Loucy (cell line): ENCODE measurements around the gene RPTOR.

Experiments
- H2AFZ ChIP-seq: fragments of 200-600 bp; sonication (generic); 2 replicates; pipeline ENCODE4 v1.6.0; 2016; ENCODE audit warnings: antibody characterized with exemption, mild to moderate bottlenecking, low read length, moderate library complexity
- H3F3A ChIP-seq: fragments of 200-600 bp; 2 replicates; pipeline ENCODE4 v1.6.0; 2016; ENCODE audit warnings: antibody characterized with exemption, low read depth, mild to moderate bottlenecking
- H3K27me3 ChIP-seq: fragments of 200-600 bp; sonication (generic); 2 replicates; pipeline ENCODE4 v1.6.1; 2014; ENCODE audit warnings: low read length, mild to moderate bottlenecking; ENCODE audit not compliant: insufficient read depth, poor library complexity, severe bottlenecking
- H3K36me3 ChIP-seq: fragments of 200-600 bp; sonication (generic); 2 replicates; pipeline ENCODE4 v1.6.1; 2016; ENCODE audit warnings: low read length; ENCODE audit not compliant: insufficient read depth
- H3K4me1 ChIP-seq: fragments of 200-600 bp; sonication (generic); 2 replicates; pipeline ENCODE4 v1.5.1; 2014; ENCODE audit warnings: low read length, mild to moderate bottlenecking; ENCODE audit not compliant: insufficient read depth, poor library complexity, severe bottlenecking
- H3K4me2 ChIP-seq: fragments of 200-600 bp; sonication (generic); 2 replicates; pipeline ENCODE4 v1.6.0; 2014; ENCODE audit warnings: antibody characterized with exemption, low read length, low read depth, mild to moderate bottlenecking; ENCODE audit not compliant: poor library complexity, severe bottlenecking
- H3K4me3 ChIP-seq: fragments of 200-600 bp; sonication (generic); 2 replicates; pipeline ENCODE4 v1.5.1; 2014; ENCODE audit warnings: low read length, mild to moderate bottlenecking, mixed read lengths; ENCODE audit not compliant: poor library complexity, severe bottlenecking
- H3K79me2 ChIP-seq: fragments of 200-600 bp; sonication (generic); 2 replicates; pipeline ENCODE4 v1.6.1; 2014; ENCODE audit warnings: low read length; ENCODE audit not compliant: insufficient read depth
- H3K9ac ChIP-seq: fragments of 200-600 bp; sonication (generic); 2 replicates; pipeline ENCODE4 v1.6.0; 2014; ENCODE audit warnings: mild to moderate bottlenecking, low read depth, low read length, moderate library complexity; ENCODE audit not compliant: poor library complexity, severe bottlenecking
- H3K9me2 ChIP-seq: fragments of 200-600 bp; sonication (generic); replicated peaks from 2 replicates; pipeline ENCODE4 v1.6.1; 2016; ENCODE audit warnings: low read depth, low read length, mixed read lengths
- H3K9me3 ChIP-seq: fragments of 200-600 bp; sonication (generic); 2 replicates; pipeline ENCODE4 v1.6.1; 2014; ENCODE audit warnings: mild to moderate bottlenecking, antibody characterized with exemption, low read length, low read depth; ENCODE audit not compliant: insufficient read depth
- H4K20me1 ChIP-seq: fragments of 200-600 bp; sonication (generic); 2 replicates; pipeline ENCODE4 v1.6.0; 2014; ENCODE audit warnings: antibody characterized with exemption, low read length, mild to moderate bottlenecking; ENCODE audit not compliant: insufficient read depth, poor library complexity, severe bottlenecking
- CTCF ChIP-seq: fragments of 200-600 bp; sonication (generic); conservative IDR thresholded peaks from 2 replicates; pipeline ENCODE4 v1.5.1; 2014; ENCODE audit warnings: mild to moderate bottlenecking, antibody characterized with exemption, low read length
- EZH2phosphoT487 ChIP-seq: fragments of 200-600 bp; IDR thresholded peaks from 2 replicates; pipeline ENCODE4 v1.6.1; 2018; ENCODE audit warnings: antibody characterized with exemption, mild to moderate bottlenecking, moderate library complexity, borderline replicate concordance

RPTOR gene

DNA sequence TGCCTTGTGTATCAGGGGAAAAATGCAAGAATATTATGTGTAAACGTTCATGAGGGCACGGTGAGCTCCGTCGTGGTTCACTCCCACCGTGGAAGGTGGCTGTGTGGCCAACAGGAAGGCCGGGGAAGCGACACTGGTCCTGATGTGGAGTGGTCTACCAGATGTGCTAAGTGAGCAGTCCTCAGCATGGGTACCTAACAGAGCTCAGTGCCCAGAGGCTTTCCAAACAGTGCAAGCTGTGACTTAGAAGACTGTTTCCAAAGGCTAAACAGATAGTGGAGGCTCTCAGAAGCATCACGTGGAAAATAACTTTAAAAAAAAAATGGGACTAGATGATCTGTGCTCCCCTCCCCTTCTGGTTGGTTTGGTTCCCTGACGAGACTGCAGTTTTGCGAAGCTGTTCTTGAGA lies 247.7 kb downstream of the RPTOR start:
- Histone ChIP-seq H3K4me2 (no peak overlapping the region), H3K9ac (no peak overlapping the region)

GRCh38 chr17:80793421-80793820 lies 248.8 kb downstream of the RPTOR start:
- no peaks in the 10 kb centered on the region for H4K20me1 ChIP-seq
- no peaks in the 10 kb centered on the region for H3K9me2 ChIP-seq
- H3K27me3 ChIP-seq, result no peaks in the 10 kb centered on the region
- no peak for TF ChIP-seq CTCF
- no peak for TF ChIP-seq EZH2phosphoT487
- no peak overlapping the region for H3K9ac ChIP-seq
- H3K9me3 ChIP-seq, result no peaks in the 10 kb centered on the region
- peaks cover 10% of the 10 kb centered on the region; the same call in 1 of the 2 replicates for H3F3A ChIP-seq
- no peak overlapping the region for H3K4me3 ChIP-seq
- H3K79me2 ChIP-seq, result no peaks in the 10 kb centered on the region
- peaks cover 32% of the 10 kb centered on the region for H3K4me1 ChIP-seq
- H3K4me2 ChIP-seq, result no peak overlapping the region
- H3K36me3 ChIP-seq, result peaks cover 25% of the 10 kb centered on the region; the same call in 1 of the 2 replicates
- no peak overlapping the region for H2AFZ ChIP-seq

More for the DNA sequence above, 247.7 kb downstream of the RPTOR start:
- no peaks in the 10 kb centered on the region for H3K27me3 ChIP-seq
- peaks cover 7% of the 10 kb centered on the region; the same call in 1 of the 2 replicates for H3K79me2 ChIP-seq
- H3K9me2 ChIP-seq, result no peaks in the 10 kb centered on the region
- H3K4me1 ChIP-seq, result peaks cover 41% of the 10 kb centered on the region
- TF ChIP-seq CTCF, result no peak
- TF ChIP-seq EZH2phosphoT487, result no peak
- H4K20me1 ChIP-seq, result no peaks in the 10 kb centered on the region
- no peak overlapping the region for H3K4me3 ChIP-seq
- H3F3A ChIP-seq, result peaks cover 10% of the 10 kb centered on the region; the same call in 1 of the 2 replicates
- no peak overlapping the region for H2AFZ ChIP-seq
- 0 out of 2 replicates have a peak, but pooled peaks cover 3% of the 10 kb centered on the region for H3K9me3 ChIP-seq
- peaks cover 25% of the 10 kb centered on the region; the same call in 1 of the 2 replicates for H3K36me3 ChIP-seq

- Histone ChIP-seq H2AFZ (no peak overlapping the region), H3F3A (peaks cover 10% of the 10 kb centered on the region; the same call in 1 of the 2 replicates), H3K27me3 (no peaks in the 10 kb centered on the region), H3K4me2 (no peak overlapping the region), H3K9me2 (no peaks in the 10 kb centered on the region), H3K9me3 (no peaks in the 10 kb centered on the region), H4K20me1 (no peaks in the 10 kb centered on the region), H3K36me3 (peaks cover 25% of the 10 kb centered on the region; the same call in 1 of the 2 replicates), H3K79me2 (no peaks in the 10 kb centered on the region), H3K4me1 (peaks cover 28% of the 10 kb centered on the region), H3K4me3 (no peak overlapping the region), H3K9ac (no peak overlapping the region)
- no peak for TF ChIP-seq CTCF
- TF ChIP-seq EZH2phosphoT487, result no peak
Measured at GRCh38 chr17:80793851-80794267, 249.2 kb downstream of the RPTOR start.
